Measurements from ENCODE around the gene ISM1.

Gene ISM1

GRCh38 chr20:13284830-13285229 is 63.8 kb downstream of the ISM1 start:
- no peak for DNase-seq

- no peak for DNase-seq
Observed at GRCh38 chr20:13285408-13285807, 64.3 kb downstream of the ISM1 start.

GRCh38 chr20:13286052-13286451 is 65.0 kb downstream of the ISM1 start:
- DNase-seq, result no peak

GRCh38 chr20:13286607-13287006 is 65.5 kb downstream of the ISM1 start:
- DNase-seq, result peak; percentile 25

- DNase-seq, result no peak
Observed at GRCh38 chr20:13288357-13288756, 67.3 kb downstream of the ISM1 start.

- no peak for DNase-seq
Observed at GRCh38 chr20:13289031-13289430, 68.0 kb downstream of the ISM1 start.

GRCh38 chr20:13290724-13291123 is 69.7 kb downstream of the ISM1 start:
- DNase-seq, result no peak

- no peak for DNase-seq
Observed at GRCh38 chr20:13291157-13291556, 70.1 kb downstream of the ISM1 start.

GRCh38 chr20:13292201-13292885 is 71.3 kb downstream of the ISM1 start:
- no peak for DNase-seq

- DNase-seq, result no peak
Observed at GRCh38 chr20:13294522-13294921, 73.4 kb downstream of the ISM1 start.

GRCh38 chr20:13295637-13296036 is 74.6 kb downstream of the ISM1 start:
- DNase-seq, result no peak

GRCh38 chr20:13296070-13296469 is 75.0 kb downstream of the ISM1 start:
- DNase-seq, result no peak

- DNase-seq, result no peak
Observed at GRCh38 chr20:13297147-13297899, 76.2 kb downstream of the ISM1 start.

- DNase-seq, result no peak
Observed at GRCh38 chr20:13298692-13299373, 77.8 kb downstream of the ISM1 start.

- DNase-seq, result no peak
Observed at GRCh38 chr20:13299401-13299800, 78.3 kb downstream of the ISM1 start.

GRCh38 chr20:13301596-13301995 is 80.5 kb downstream of the ISM1 start:
- no peak for DNase-seq

- peak; percentile 22 for DNase-seq
Observed at GRCh38 chr20:13302647-13303450, 81.8 kb downstream of the ISM1 start.

- DNase-seq, result no peak
Observed at GRCh38 chr20:13305284-13305683, 84.2 kb downstream of the ISM1 start.

- no peak for DNase-seq
Observed at GRCh38 chr20:13307562-13308163, 86.6 kb downstream of the ISM1 start.

GRCh38 chr20:13312300-13312699 is 91.2 kb downstream of the ISM1 start:
- DNase-seq, result no peak

- no peak for DNase-seq
Observed at GRCh38 chr20:13313201-13313600, 92.1 kb downstream of the ISM1 start.

- no peak for DNase-seq
Observed at GRCh38 chr20:13317439-13317838, 96.4 kb downstream of the ISM1 start.

All from NCI-H2029 (cell line).